Measurements from ENCODE around the gene CNTROB.

GRCh38 chr17:7940034-7940433 is 8.0 kb downstream of the CNTROB start:
- no peak for TF ChIP-seq CTCF (IDR thresholded peaks at IDR 0.05)
- no peak for TF ChIP-seq POLR2A (IDR thresholded peaks at IDR 0.05)
